CD4-positive, alpha-beta T cell treated with Interleukin-2 at 100 ng/mL for 4 hours (primary cell): ENCODE results near the gene ASTN2.

Experiments
- DNase-seq: peaks from one replicate; pipeline ENCODE4 v3.0.0-alpha.2; 2020; ENCODE audit warnings: low spot score

ASTN2 gene

GRCh38 chr9:116387934-116388698, 1026.7 kb downstream of the ASTN2 start:
- DNase-seq, result no peak

GRCh38 chr9:116383936-116384335, 1030.9 kb downstream of the ASTN2 start:
- no peak for DNase-seq

- DNase-seq, result no peak
These were observed 1031.7 kb downstream of the ASTN2 start for GRCh38 chr9:116383133-116383532.

- no peak for DNase-seq
These were observed 1032.8 kb downstream of the ASTN2 start for GRCh38 chr9:116382053-116382452.

GRCh38 chr9:116381350-116381749, 1033.5 kb downstream of the ASTN2 start:
- no peak for DNase-seq

GRCh38 chr9:116380496-116380995, 1034.3 kb downstream of the ASTN2 start:
- no peak for DNase-seq

- no peak for DNase-seq
These were observed 1035.0 kb downstream of the ASTN2 start for GRCh38 chr9:116379821-116380220.

- DNase-seq, result no peak
These were observed 1036.0 kb downstream of the ASTN2 start for GRCh38 chr9:116378873-116379272.

- DNase-seq, result no peak
These were observed 1037.6 kb downstream of the ASTN2 start for GRCh38 chr9:116377179-116377798.
